ENCODE measurements around the gene OR4A16.

Gene OR4A16

DNA sequence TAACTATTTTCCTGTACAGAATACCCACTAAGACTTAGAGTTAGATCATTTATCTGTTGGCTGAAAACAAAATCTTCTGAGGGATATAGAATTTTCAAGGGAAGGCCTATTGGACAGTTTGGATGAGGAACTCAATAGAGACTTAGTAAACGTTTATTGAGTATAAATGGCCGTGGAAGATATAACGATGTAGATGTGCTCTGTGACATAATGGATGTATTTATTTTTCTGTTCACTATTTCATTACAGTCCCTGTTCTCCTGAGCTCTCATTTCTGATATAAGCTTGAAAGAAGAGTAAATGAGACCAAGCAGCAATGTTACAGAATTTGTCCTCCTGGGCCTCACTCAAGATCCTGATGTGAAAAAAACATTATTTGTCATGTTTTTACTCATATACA, at the start of gene OR4A16:
Gene OR4A16 (plus strand): TSS at position 301 of the 400 bp plus-strand sequence. CDS start 0 bp downstream, at position 301.
- no peaks in the 10 kb centered on the region for H3K36me3 Mint-ChIP-seq
- H3K27me3 Mint-ChIP-seq: no peaks in the 10 kb centered on the region
- no peak within 1 kb of the TSS for H3K27ac Mint-ChIP-seq
- H3K4me3 Mint-ChIP-seq: no peak within 1 kb of the TSS
- H3K9me3 Mint-ChIP-seq: peaks cover 5% of the 10 kb centered on the region
- no peaks in the 10 kb centered on the region for H3K4me1 Mint-ChIP-seq

DNA sequence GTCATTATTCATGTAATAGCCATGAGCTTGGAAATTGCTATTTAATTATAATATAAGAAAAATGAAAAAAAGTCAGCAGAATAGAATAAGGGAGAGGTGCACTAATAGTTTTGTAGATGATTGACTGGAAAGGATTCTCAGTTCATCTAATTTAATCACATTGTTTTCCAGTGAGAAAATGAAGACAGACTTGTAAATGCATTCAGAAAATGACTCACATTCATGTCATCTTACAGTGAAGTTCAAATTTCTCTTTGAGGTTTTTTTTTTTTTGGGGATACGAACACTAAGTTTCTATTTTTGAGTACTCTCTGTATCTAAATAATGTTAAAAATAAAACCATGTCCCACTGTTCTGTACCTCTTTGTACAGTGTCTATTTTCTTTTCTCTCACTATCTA, 18.5 kb upstream of the OR4A16 start:
- no peaks in the 10 kb centered on the region for H3K4me1 Mint-ChIP-seq
- H3K27ac Mint-ChIP-seq: no peak overlapping the region
- no peaks in the 10 kb centered on the region for H3K27me3 Mint-ChIP-seq
- H3K9me3 Mint-ChIP-seq: peaks cover 11% of the 10 kb centered on the region
- H3K36me3 Mint-ChIP-seq: no peaks in the 10 kb centered on the region
- no peak overlapping the region for H3K4me3 Mint-ChIP-seq

GRCh38 chr11:55345306-55345705, 2.3 kb downstream of the OR4A16 start:
- H3K9me3 Mint-ChIP-seq: peaks cover 8% of the 10 kb centered on the region
- H3K4me1 Mint-ChIP-seq: no peaks in the 10 kb centered on the region
- H3K4me3 Mint-ChIP-seq: no peak overlapping the region
- no peaks in the 10 kb centered on the region for H3K36me3 Mint-ChIP-seq
- H3K27ac Mint-ChIP-seq: no peak overlapping the region
- no peaks in the 10 kb centered on the region for H3K27me3 Mint-ChIP-seq

GRCh38 chr11:55349032-55349431, 6.0 kb downstream of the OR4A16 start:
- H3K36me3 Mint-ChIP-seq: no peaks in the 10 kb centered on the region
- no peak overlapping the region for H3K4me3 Mint-ChIP-seq
- H3K27ac Mint-ChIP-seq: no peak overlapping the region
- no peaks in the 10 kb centered on the region for H3K27me3 Mint-ChIP-seq
- no peaks in the 10 kb centered on the region for H3K4me1 Mint-ChIP-seq
- peaks cover 13% of the 10 kb centered on the region for H3K9me3 Mint-ChIP-seq

GRCh38 chr11:55357560-55358184, 14.7 kb downstream of the OR4A16 start:
- H3K36me3 Mint-ChIP-seq: no peaks in the 10 kb centered on the region
- peaks cover 12% of the 10 kb centered on the region for H3K9me3 Mint-ChIP-seq
- no peaks in the 10 kb centered on the region for H3K27me3 Mint-ChIP-seq
- H3K4me1 Mint-ChIP-seq: no peaks in the 10 kb centered on the region
- no peak overlapping the region for H3K27ac Mint-ChIP-seq
- H3K4me3 Mint-ChIP-seq: no peak overlapping the region

GRCh38 chr11:55367674-55368073, 24.7 kb downstream of the OR4A16 start, which contains the start of gene OR4A15:
TSS of gene OR4A15 (plus strand) at chr11:55367974. CDS start at chr11:55367974, 0 bp downstream.
- H3K4me1 Mint-ChIP-seq: no peaks in the 10 kb centered on the region
- H3K27me3 Mint-ChIP-seq: no peaks in the 10 kb centered on the region
- H3K27ac Mint-ChIP-seq: no peak within 1 kb of the TSS

More at GRCh38 chr11:55367674-55368073, 24.7 kb downstream of the OR4A16 start, which contains the start of gene OR4A15:
- Mint-ChIP-seq H3K4me3 (no peak within 1 kb of the TSS), H3K9me3 (peaks cover 13% of the 10 kb centered on the region), H3K36me3 (no peaks in the 10 kb centered on the region)

Measured in activated naive CD4-positive, alpha-beta T cell treated with anti-CD3 and anti-CD28 coated beads, Interleukin-2, amount 50 U/mL, for 24 hours (primary cell).